Ishikawa (cell line): ENCODE data around the gene RNASE1.

ENCODE experiments used
- CEBPB ChIP-seq: IDR thresholded peaks from 2 replicates; pipeline ENCODE4 v1.6.1; 2012
- CREB1 ChIP-seq: IDR thresholded peaks from 2 replicates; pipeline ENCODE4 v1.6.1; 2012; ENCODE audit warnings: low read depth
- EGR1 ChIP-seq: IDR thresholded peaks from 2 replicates; pipeline ENCODE4 v1.6.1; 2012
- EP300 ChIP-seq: IDR thresholded peaks from 2 replicates; pipeline ENCODE4 v1.6.1; 2012; ENCODE audit warnings: borderline replicate concordance
- FOXM1 ChIP-seq: IDR thresholded peaks from 2 replicates; pipeline ENCODE4 v1.6.1; 2012; ENCODE audit warnings: low read depth, borderline replicate concordance
- NFIC ChIP-seq: IDR thresholded peaks from 2 replicates; pipeline ENCODE4 v1.6.1; 2012
- RAD21 ChIP-seq: IDR thresholded peaks from 2 replicates; pipeline ENCODE4 v1.6.1; 2012; ENCODE audit warnings: low read depth
- TAF1 ChIP-seq: IDR thresholded peaks from 2 replicates; pipeline ENCODE4 v1.6.1; 2012; ENCODE audit warnings: low read depth, mild to moderate bottlenecking
- TCF12 ChIP-seq: IDR thresholded peaks from 2 replicates; pipeline ENCODE4 v1.6.1; 2012; ENCODE audit warnings: low read depth
- TEAD4 ChIP-seq: IDR thresholded peaks from 2 replicates; pipeline ENCODE4 v1.6.1; 2012
- YY1 ChIP-seq: IDR thresholded peaks from 2 replicates; pipeline ENCODE4 v1.6.1; 2012; ENCODE audit warnings: low read depth
- ZBTB7A ChIP-seq: IDR thresholded peaks from 2 replicates; pipeline ENCODE4 v1.6.1; 2012; ENCODE audit warnings: low read depth
- TF ChIP-seq, protein P1 (sequence below): IDR thresholded peaks from 2 replicates; pipeline ENCODE4 v1.6.1; 2012; ENCODE audit warnings: low read depth, mild to moderate bottlenecking
- TF ChIP-seq, protein P2 (sequence below): IDR thresholded peaks from 2 replicates; pipeline ENCODE4 v1.6.1; 2012
- TF ChIP-seq, protein P3 (sequence below): IDR thresholded peaks from 2 replicates; pipeline ENCODE4 v1.6.1; 2012

The RNASE1 gene

DNA sequence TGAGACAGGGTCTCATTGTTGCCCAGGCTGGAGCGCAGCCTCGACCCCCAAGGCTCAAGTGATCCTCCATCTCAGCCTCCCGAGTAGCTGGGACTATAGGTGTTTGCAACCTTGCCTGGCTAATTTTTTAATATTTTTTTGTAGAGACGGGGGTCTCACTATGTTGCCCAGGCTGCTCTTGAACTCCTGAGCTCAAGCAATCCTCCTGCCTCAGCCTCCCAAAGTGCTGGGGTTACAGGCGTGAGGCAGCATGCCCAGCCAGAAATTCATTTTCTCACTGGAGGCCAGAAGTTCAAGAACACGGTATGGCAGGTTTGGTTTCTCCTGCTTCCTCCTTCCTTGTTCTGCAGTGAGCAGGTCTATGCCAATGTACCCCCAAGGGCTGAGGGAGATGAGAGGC lies 3.7 kb downstream of the RNASE1 start:
- TF ChIP-seq, protein P1, sequence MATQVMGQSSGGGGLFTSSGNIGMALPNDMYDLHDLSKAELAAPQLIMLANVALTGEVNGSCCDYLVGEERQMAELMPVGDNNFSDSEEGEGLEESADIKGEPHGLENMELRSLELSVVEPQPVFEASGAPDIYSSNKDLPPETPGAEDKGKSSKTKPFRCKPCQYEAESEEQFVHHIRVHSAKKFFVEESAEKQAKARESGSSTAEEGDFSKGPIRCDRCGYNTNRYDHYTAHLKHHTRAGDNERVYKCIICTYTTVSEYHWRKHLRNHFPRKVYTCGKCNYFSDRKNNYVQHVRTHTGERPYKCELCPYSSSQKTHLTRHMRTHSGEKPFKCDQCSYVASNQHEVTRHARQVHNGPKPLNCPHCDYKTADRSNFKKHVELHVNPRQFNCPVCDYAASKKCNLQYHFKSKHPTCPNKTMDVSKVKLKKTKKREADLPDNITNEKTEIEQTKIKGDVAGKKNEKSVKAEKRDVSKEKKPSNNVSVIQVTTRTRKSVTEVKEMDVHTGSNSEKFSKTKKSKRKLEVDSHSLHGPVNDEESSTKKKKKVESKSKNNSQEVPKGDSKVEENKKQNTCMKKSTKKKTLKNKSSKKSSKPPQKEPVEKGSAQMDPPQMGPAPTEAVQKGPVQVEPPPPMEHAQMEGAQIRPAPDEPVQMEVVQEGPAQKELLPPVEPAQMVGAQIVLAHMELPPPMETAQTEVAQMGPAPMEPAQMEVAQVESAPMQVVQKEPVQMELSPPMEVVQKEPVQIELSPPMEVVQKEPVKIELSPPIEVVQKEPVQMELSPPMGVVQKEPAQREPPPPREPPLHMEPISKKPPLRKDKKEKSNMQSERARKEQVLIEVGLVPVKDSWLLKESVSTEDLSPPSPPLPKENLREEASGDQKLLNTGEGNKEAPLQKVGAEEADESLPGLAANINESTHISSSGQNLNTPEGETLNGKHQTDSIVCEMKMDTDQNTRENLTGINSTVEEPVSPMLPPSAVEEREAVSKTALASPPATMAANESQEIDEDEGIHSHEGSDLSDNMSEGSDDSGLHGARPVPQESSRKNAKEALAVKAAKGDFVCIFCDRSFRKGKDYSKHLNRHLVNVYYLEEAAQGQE = no peak
- TF ChIP-seq, protein P2, sequence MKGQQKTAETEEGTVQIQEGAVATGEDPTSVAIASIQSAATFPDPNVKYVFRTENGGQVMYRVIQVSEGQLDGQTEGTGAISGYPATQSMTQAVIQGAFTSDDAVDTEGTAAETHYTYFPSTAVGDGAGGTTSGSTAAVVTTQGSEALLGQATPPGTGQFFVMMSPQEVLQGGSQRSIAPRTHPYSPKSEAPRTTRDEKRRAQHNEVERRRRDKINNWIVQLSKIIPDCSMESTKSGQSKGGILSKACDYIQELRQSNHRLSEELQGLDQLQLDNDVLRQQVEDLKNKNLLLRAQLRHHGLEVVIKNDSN = no peak
- no peak for TF ChIP-seq TAF1
- no peak for TF ChIP-seq NFIC
- TF ChIP-seq ZBTB7A = no peak
- TF ChIP-seq TEAD4 = no peak
- TF ChIP-seq, protein P3, sequence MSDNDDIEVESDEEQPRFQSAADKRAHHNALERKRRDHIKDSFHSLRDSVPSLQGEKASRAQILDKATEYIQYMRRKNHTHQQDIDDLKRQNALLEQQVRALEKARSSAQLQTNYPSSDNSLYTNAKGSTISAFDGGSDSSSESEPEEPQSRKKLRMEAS = no peak
- TF ChIP-seq EGR1 = no peak

DNA sequence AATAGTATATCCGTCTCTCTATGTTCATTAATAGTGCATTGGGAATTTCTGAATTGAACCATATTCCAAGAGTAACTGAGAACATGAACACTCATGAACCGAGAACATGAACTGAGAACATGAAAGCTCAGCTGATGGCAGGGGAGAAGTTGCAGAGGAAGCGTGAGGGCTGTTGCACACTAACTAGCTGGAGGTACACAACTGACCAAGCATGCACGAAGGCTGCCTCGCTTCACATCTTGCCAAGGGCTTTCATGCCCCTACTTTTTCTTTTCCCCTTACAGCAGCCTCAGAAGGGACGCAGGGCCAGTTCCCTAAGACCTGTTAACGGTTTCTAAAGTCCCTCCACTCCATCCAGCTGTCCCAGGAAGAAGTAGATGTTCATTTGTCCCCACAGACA lies 4.3 kb downstream of the RNASE1 start:
- TF ChIP-seq CEBPB = no peak
- no peak for TF ChIP-seq YY1
- TF ChIP-seq EP300 = no peak
- TF ChIP-seq, protein P1 = no peak
- no peak for TF ChIP-seq CREB1
- no peak for TF ChIP-seq TCF12
- TF ChIP-seq, protein P3 = no peak
- TF ChIP-seq TEAD4 = no peak
- no peak for TF ChIP-seq EGR1
- TF ChIP-seq TAF1 = no peak
- TF ChIP-seq NFIC = no peak
- no peak for TF ChIP-seq ZBTB7A
- TF ChIP-seq, protein P2 = no peak
- no peak for TF ChIP-seq RAD21
- no peak for TF ChIP-seq FOXM1

DNA sequence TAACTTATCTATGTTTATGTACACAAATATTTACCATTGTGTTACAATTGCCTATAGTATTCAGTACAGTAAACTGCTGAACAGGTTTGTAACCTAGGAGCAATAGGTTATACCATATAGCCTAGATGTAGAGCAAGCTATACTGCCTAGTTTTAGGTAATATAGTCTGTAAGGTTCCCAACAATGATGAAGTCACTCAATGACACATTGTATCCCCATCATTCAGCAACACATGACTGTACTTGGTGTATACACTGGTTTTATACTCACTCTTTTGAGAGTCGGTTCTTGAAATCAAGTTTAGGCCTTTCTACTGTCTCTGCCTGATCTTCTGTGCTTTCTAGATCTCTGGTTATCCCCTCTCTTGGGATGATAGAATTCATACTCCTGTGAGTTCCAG lies 5.5 kb downstream of the RNASE1 start:
- TF ChIP-seq, protein P3 = no peak
- TF ChIP-seq TEAD4 (no peak), TAF1 (no peak)
- TF ChIP-seq, protein P2 = no peak

DNA sequence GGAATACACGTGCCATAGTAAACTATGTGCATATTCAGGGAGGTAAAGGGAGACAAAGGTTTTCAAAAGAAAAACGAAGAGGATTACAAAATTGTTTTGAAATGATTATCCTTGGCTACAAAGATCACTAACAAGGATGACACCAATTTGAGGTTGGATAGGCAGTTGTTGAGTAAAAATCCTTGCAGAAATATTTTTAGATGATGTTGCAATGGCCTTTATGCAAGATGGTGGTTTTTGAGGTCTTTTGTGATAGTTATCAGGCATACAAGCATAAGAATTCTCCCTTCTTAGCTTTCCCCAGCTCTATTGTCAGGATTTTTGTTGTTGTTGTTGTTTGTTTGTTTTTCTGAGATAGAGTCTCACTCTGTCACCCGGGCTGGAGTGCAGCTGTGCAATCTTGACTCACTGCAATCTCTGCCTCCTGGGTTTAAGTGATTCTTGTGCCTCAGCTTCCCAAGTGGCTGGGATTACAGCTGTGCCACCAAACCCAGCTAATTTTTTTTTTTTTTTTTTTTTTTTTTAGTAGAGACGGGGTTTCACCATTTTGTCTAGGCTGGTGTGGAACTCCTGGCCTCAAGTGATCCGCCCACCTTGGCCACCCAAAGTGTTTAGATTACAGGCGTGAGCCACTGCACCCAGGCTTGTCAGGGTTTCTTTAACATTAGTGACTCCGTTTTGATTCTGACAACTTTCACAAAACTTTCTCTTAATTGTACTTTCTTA lies 7.8 kb downstream of the RNASE1 start:
- TF ChIP-seq NFIC (no peak), ZBTB7A (no peak), RAD21 (no peak), EP300 (no peak)
- TF ChIP-seq, protein P2 = no peak

DNA sequence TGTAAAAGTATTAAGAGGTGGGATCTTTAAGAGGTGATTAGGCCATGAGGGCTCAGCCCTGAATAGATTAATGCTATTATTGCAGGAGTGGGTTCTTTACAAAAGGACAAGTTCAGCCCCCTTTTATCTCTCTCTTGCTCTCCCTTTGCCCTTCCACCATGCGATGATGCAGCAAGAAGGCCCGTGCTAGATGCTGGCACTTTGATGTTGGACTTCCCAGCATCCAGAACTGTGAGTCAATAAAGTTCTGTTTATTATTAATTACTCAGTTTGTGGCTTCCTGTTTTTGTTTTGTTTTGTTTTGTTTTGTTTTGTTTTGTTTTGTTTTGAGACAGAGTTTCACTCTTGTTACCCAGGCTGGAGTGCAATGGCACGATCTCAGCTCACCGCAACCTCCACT lies 10.1 kb downstream of the RNASE1 start:
- no peak for TF ChIP-seq CEBPB
- TF ChIP-seq ZBTB7A = no peak
- TF ChIP-seq RAD21 = no peak
- no peak for TF ChIP-seq NFIC
- TF ChIP-seq, protein P3 = no peak
- no peak for TF ChIP-seq YY1
- no peak for TF ChIP-seq TAF1
- TF ChIP-seq, protein P1 = no peak
- TF ChIP-seq FOXM1 = no peak
- TF ChIP-seq, protein P2 = no peak
- no peak for TF ChIP-seq TEAD4
- TF ChIP-seq EP300 = no peak
- TF ChIP-seq TCF12 = no peak
